Measurements from ENCODE around the gene TWIST2. TPM values are rescaled to one million over a fixed set of nuclear protein-coding genes. Genes with fewer than 3 reads are reported as not detected.

TWIST2 gene
- total RNA-seq, 2 donors from 2014 or later: 7.5 to 40.5 TPM

GRCh38 chr2:238853721-238854120 is 5.8 kb downstream of the TWIST2 start:
- no peak for ATAC-seq

GRCh38 chr2:238854246-238854645 is 6.4 kb downstream of the TWIST2 start:
- Histone ChIP-seq H3K4me3 (no peak overlapping the region), H3K27me3 (peaks cover 0 to 14% of the 10 kb centered on the region in 2 donors), H3K4me1 (no peaks in the 10 kb centered on the region), H3K27ac (no peak overlapping the region), H3K9me3 (no peaks in the 10 kb centered on the region), H3K36me3 (replicated peaks in 1 of 2; ENCODE audit: insufficient read depth in 1 of 2, low read depth in 2 of 2) (no peaks in the 10 kb centered on the region)
- 38 to 44% methylated on average over 8 of the region's 8 CpGs for WGBS, 2 donors
- intact Hi-C loops (cut with DNase I): no loop called here
- TF ChIP-seq POLR2A (IDR thresholded peaks at IDR 0.05) (no peak), CTCF (IDR thresholded peaks at IDR 0.05) (no peak)
- DNase-seq (no peak), ATAC-seq (no peak)

More at GRCh38 chr2:238853721-238854120, 5.8 kb downstream of the TWIST2 start:
- H3K27me3 ChIP-seq: peaks cover 0 to 18% of the 10 kb centered on the region in 2 donors
- H3K36me3 ChIP-seq (replicated peaks in 1 of 2; ENCODE audit: insufficient read depth in 1 of 2, low read depth in 2 of 2): no peaks in the 10 kb centered on the region
- intact Hi-C loops (cut with DNase I): no loop called here
- no peak for DNase-seq
- H3K9me3 ChIP-seq: no peaks in the 10 kb centered on the region
- TF ChIP-seq POLR2A (IDR thresholded peaks at IDR 0.05) (no peak), CTCF (IDR thresholded peaks at IDR 0.05) (no peak)
- no peak overlapping the region for H3K27ac ChIP-seq
- peaks cover 4% of the 10 kb centered on the region for H3K4me1 ChIP-seq
- no peak overlapping the region for H3K4me3 ChIP-seq
- WGBS, 2 donors: 69% methylated on average over 9 of the region's 9 CpGs

GRCh38 chr2:238854699-238855229 is 6.9 kb downstream of the TWIST2 start:
- 69 to 72% methylated on average over 18 of the region's 18 CpGs for WGBS, 2 donors
- TF ChIP-seq CTCF (IDR thresholded peaks at IDR 0.05) (no peak), POLR2A (IDR thresholded peaks at IDR 0.05) (no peak)

GRCh38 chr2:238855299-238855698 is 7.4 kb downstream of the TWIST2 start:
- no peak for ATAC-seq
- no peak for TF ChIP-seq CTCF (IDR thresholded peaks at IDR 0.05)
- TF ChIP-seq POLR2A (IDR thresholded peaks at IDR 0.05): no peak
- Histone ChIP-seq H3K27me3 (peaks cover 0 to 8% of the 10 kb centered on the region in 2 donors), H3K9me3 (no peaks in the 10 kb centered on the region), H3K4me1 (no peaks in the 10 kb centered on the region), H3K27ac (no peak overlapping the region), H3K36me3 (replicated peaks in 1 of 2; ENCODE audit: insufficient read depth in 1 of 2, low read depth in 2 of 2) (no peaks in the 10 kb centered on the region), H3K4me3 (no peak overlapping the region)
- intact Hi-C loops (cut with DNase I): no loop called here
- DNase-seq: no peak
- 70 to 76% methylated on average over 9 of the region's 9 CpGs for WGBS, 2 donors

More at GRCh38 chr2:238854699-238855229, 6.9 kb downstream of the TWIST2 start:
- DNase-seq (no peak), ATAC-seq (no peak)
- H3K27ac ChIP-seq: no peak overlapping the region
- no peaks in the 10 kb centered on the region for H3K4me1 ChIP-seq
- peaks cover 0 to 9% of the 10 kb centered on the region in 2 donors for H3K27me3 ChIP-seq
- intact Hi-C loops (cut with DNase I): no loop called here
- H3K4me3 ChIP-seq: no peak overlapping the region
- no peaks in the 10 kb centered on the region for H3K9me3 ChIP-seq
- no peaks in the 10 kb centered on the region for H3K36me3 ChIP-seq (replicated peaks in 1 of 2; ENCODE audit: insufficient read depth in 1 of 2, low read depth in 2 of 2)
